ENCODE measurements around the gene PDCD7.

- TF ChIP-seq, protein P1, sequence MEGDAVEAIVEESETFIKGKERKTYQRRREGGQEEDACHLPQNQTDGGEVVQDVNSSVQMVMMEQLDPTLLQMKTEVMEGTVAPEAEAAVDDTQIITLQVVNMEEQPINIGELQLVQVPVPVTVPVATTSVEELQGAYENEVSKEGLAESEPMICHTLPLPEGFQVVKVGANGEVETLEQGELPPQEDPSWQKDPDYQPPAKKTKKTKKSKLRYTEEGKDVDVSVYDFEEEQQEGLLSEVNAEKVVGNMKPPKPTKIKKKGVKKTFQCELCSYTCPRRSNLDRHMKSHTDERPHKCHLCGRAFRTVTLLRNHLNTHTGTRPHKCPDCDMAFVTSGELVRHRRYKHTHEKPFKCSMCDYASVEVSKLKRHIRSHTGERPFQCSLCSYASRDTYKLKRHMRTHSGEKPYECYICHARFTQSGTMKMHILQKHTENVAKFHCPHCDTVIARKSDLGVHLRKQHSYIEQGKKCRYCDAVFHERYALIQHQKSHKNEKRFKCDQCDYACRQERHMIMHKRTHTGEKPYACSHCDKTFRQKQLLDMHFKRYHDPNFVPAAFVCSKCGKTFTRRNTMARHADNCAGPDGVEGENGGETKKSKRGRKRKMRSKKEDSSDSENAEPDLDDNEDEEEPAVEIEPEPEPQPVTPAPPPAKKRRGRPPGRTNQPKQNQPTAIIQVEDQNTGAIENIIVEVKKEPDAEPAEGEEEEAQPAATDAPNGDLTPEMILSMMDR (IDR thresholded peaks at IDR 0.05): no peak
- no peak for TF ChIP-seq POLR2A (IDR thresholded peaks at IDR 0.05)
- no peak for TF ChIP-seq POLR2AphosphoS5 (IDR thresholded peaks at IDR 0.05)
- no peak for TF ChIP-seq EP300 (IDR thresholded peaks at IDR 0.05; ENCODE audit: low read depth)
These were observed 46.2 kb downstream of the PDCD7 start for GRCh38 chr15:65087411-65087810.

All from transverse colon (tissue), 4 donors.